Measurements from ENCODE around the gene ACKR4. TPM values are rescaled to one million over a fixed set of nuclear protein-coding genes. Genes with fewer than 3 reads are reported as not detected.
"Not testable (repeated sequence)": the region's sequence is repeated elsewhere in the genome, so short reads cannot be mapped to it uniquely, and the experiment has no call there.

The ACKR4 gene
- polyA plus RNA-seq, 4 donors = 1.6 to 6.6 (median 2.2) TPM

- DNase-seq (ENCODE audit: low read depth in 4 of 4, low spot score in 3 of 4) = no peak
Measured at GRCh38 chr3:132635052-132635451, 38.0 kb downstream of the ACKR4 start.

GRCh38 chr3:132637590-132637989 lies 40.5 kb downstream of the ACKR4 start:
- DNase-seq (ENCODE audit: low read depth in 4 of 4, low spot score in 3 of 4) = no peak

GRCh38 chr3:132638706-132639105 lies 41.6 kb downstream of the ACKR4 start:
- no peak for DNase-seq (ENCODE audit: low read depth in 4 of 4, low spot score in 3 of 4)

- DNase-seq (ENCODE audit: low read depth in 4 of 4, low spot score in 3 of 4) = not testable (repeated sequence)
Measured at GRCh38 chr3:132641427-132641826, 44.4 kb downstream of the ACKR4 start.

GRCh38 chr3:132641837-132642538 lies 44.9 kb downstream of the ACKR4 start:
- no peak for DNase-seq (ENCODE audit: low read depth in 4 of 4, low spot score in 3 of 4)

- no peak for DNase-seq (ENCODE audit: low read depth in 4 of 4, low spot score in 3 of 4)
Measured at GRCh38 chr3:132642539-132642847, 45.4 kb downstream of the ACKR4 start.

- DNase-seq (ENCODE audit: low read depth in 4 of 4, low spot score in 3 of 4) = no peak
Measured at GRCh38 chr3:132643366-132643765, 46.3 kb downstream of the ACKR4 start.

GRCh38 chr3:132645058-132645457 lies 48.0 kb downstream of the ACKR4 start:
- DNase-seq (ENCODE audit: low read depth in 4 of 4, low spot score in 3 of 4) = no peak

- DNase-seq (ENCODE audit: low read depth in 4 of 4, low spot score in 3 of 4) = no peak
Measured at GRCh38 chr3:132650153-132650552, 53.1 kb downstream of the ACKR4 start.

Other genes starting within 250 kb of the ACKR4 start
- gene DNAJC13, start 179.8 kb upstream of the ACKR4 start, polyA plus RNA-seq (ENCODE audit: insufficient read length in 4 of 4) = 10 to 100 TPM; 43.8 to 54.1 (median 48.7) TPM
- gene ACAD11, start 62.5 kb downstream of the ACKR4 start, polyA plus RNA-seq (ENCODE audit: insufficient read length in 4 of 4) = 10 to 100 TPM; 22.3 to 45.7 (median 31.9) TPM
- gene UBA5, start 63.1 kb downstream of the ACKR4 start, polyA plus RNA-seq (ENCODE audit: insufficient read length in 4 of 4) = 10 to 100 TPM; 48.7 to 71.1 (median 68.2) TPM
- gene NPHP3, start 125.1 kb downstream of the ACKR4 start, polyA plus RNA-seq (ENCODE audit: insufficient read length in 4 of 4) = 10 to 100 TPM; 38.5 to 60.8 (median 49.5) TPM